Brain microvascular endothelial cell (primary cell): Measurements from ENCODE around the gene MYO6.

Source experiments
- DNase-seq: peaks from one replicate; pipeline ENCODE4 v3.0.0-alpha.2; 2020
- H3K27ac ChIP-seq: fragments of 250-450 bp; sonication (Bioruptor Pico); 2 replicates; pipeline ENCODE4 v1.5.1; 2020; ENCODE audit warnings: mild to moderate bottlenecking, moderate library complexity
- H3K27me3 ChIP-seq: fragments of 250-450 bp; sonication (Bioruptor Pico); replicated peaks from 2 replicates; pipeline ENCODE4 v1.5.1; 2020; ENCODE audit warnings: mild to moderate bottlenecking
- H3K36me3 ChIP-seq: fragments of 250-450 bp; sonication (Bioruptor Pico); replicated peaks from 2 replicates; pipeline ENCODE4 v1.5.1; 2020; ENCODE audit warnings: mild to moderate bottlenecking
- H3K4me3 ChIP-seq: 2 replicates; pipeline ENCODE4 v1.5.1; 2011; ENCODE audit warnings: low read depth, mild to moderate bottlenecking, control low read depth, low read length, moderate library complexity
- CTCF ChIP-seq: IDR thresholded peaks from 2 replicates; pipeline ENCODE4 v1.5.1; 2011; ENCODE audit warnings: low read depth, mild to moderate bottlenecking, moderate library complexity, low read length, control low read depth, inconsistent platforms; ENCODE audit errors: missing control alignments
- in situ Hi-C: cut with HindIII; loops from 2 replicates; pipeline ENCODE4 v1.10.0; 2017; ENCODE audit warnings: low sequenced_read_pairs, low pct_ligation_motif_present

MYO6 gene

GRCh38 chr6:75802366-75802765 is 53.3 kb downstream of the MYO6 start:
- Histone ChIP-seq H3K36me3 (no peaks in the 10 kb centered on the region), H3K27ac (no peak overlapping the region), H3K4me3 (no peak overlapping the region), H3K27me3 (no peaks in the 10 kb centered on the region)
- TF ChIP-seq CTCF, result no peak
- in situ Hi-C loops, result no loop called here
- DNase-seq, result peak; percentile 52

GRCh38 chr6:75808507-75808906 is 59.5 kb downstream of the MYO6 start:
- TF ChIP-seq CTCF, result no peak
- Histone ChIP-seq H3K27me3 (no peaks in the 10 kb centered on the region), H3K27ac (no peak overlapping the region), H3K4me3 (no peak overlapping the region), H3K36me3 (no peaks in the 10 kb centered on the region)
- DNase-seq, result no peak
- in situ Hi-C loops, result no loop called here

- H3K4me3 ChIP-seq, result no peak overlapping the region
- no peak for DNase-seq
- in situ Hi-C loops, result no loop called here
- no peaks in the 10 kb centered on the region for H3K27me3 ChIP-seq
- TF ChIP-seq CTCF, result no peak
- H3K27ac ChIP-seq, result no peak overlapping the region
- no peaks in the 10 kb centered on the region for H3K36me3 ChIP-seq
Measured at GRCh38 chr6:75812560-75812959, 63.5 kb downstream of the MYO6 start.

- no peak overlapping the region for H3K4me3 ChIP-seq
- H3K27ac ChIP-seq, result no peak overlapping the region
- in situ Hi-C loops, result no loop called here
- H3K36me3 ChIP-seq, result no peaks in the 10 kb centered on the region
- H3K27me3 ChIP-seq, result no peaks in the 10 kb centered on the region
- DNase-seq, result no peak
- TF ChIP-seq CTCF, result no peak
Measured at GRCh38 chr6:75813476-75814250, 64.6 kb downstream of the MYO6 start.

GRCh38 chr6:75815756-75816155 is 66.7 kb downstream of the MYO6 start:
- Histone ChIP-seq H3K27ac (no peak overlapping the region), H3K27me3 (no peaks in the 10 kb centered on the region), H3K4me3 (no peak overlapping the region), H3K36me3 (no peaks in the 10 kb centered on the region)
- in situ Hi-C loops, result no loop called here
- TF ChIP-seq CTCF, result no peak
- no peak for DNase-seq
